ENCODE data around the gene SDF4. TPM values are rescaled to one million over a fixed set of nuclear protein-coding genes. Genes with fewer than 3 reads are reported as not detected.

Gene SDF4
- total and polyA plus RNA-seq, 2 of the 8 experiments (the other 6 are each of a cell fraction or from before 2014, with no cell fraction given), result 45.5 to 75.6 TPM

DNA sequence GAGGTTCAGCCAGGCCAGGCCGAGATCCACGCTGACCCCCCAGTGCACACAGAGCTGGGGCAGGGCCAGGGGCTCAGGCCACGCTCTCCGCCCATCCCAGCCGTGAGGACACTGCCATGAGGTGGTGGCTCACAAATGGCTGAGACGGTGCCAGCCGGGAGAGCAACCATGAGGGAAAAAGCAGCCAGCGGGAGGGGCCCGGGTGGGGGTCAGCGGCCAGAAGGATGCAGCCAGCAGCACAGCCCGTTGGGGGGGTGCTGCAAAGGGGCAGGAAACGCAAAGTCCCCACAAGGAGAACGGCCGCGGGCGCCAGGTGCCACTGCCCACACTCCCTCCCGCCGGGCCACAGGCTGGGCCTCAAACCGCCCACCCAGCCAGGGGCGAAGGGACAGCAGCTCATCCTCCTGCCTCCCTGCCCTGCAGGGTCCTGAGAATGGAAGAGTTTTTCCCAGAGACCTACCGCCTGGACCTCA lies 49.8 kb downstream of the SDF4 start:
- Histone ChIP-seq H2AFZ (ENCODE audit: low read length) (no peak overlapping the region), H4K5ac (ENCODE audit: insufficient read length, low read depth, low read length) (no peak overlapping the region), H3K18ac (ENCODE audit: extremely low read depth, low read length) (no peak overlapping the region; the same call in 1 of the 2 replicates), H3K23ac (ENCODE audit: insufficient read length) (no peak overlapping the region), H3K9me3 (ENCODE audit: insufficient read depth in 2 of 2, low read depth in 1 of 2, low read length in 1 of 2) (no peaks in the 10 kb centered on the region), H2BK12ac (ENCODE audit: low read depth, low read length) (no peak overlapping the region), H3K79me2 (ENCODE audit: control insufficient read depth in 1 of 2, insufficient read depth in 2 of 2, low read length in 2 of 2) (no peaks in the 10 kb centered on the region), H3K14ac (ENCODE audit: insufficient read length) (no peak overlapping the region), H2BK20ac (ENCODE audit: low read length) (no peak overlapping the region), H3K79me1 (ENCODE audit: low read depth, low read length) (no peaks in the 10 kb centered on the region), H3K36me3 (ENCODE audit: control insufficient read depth in 2 of 4, insufficient read depth in 4 of 4, low read length in 3 of 4) (no peaks in the 10 kb centered on the region), H3K4me2 (ENCODE audit: insufficient read depth in 1 of 2, low read depth in 2 of 2, low read length in 2 of 2) (no peak overlapping the region), H2AK5ac (ENCODE audit: low read depth, low read length) (no peak overlapping the region), H4K20me1 (replicated peaks in 1 of 2; ENCODE audit: control insufficient read depth in 1 of 2, insufficient read depth in 2 of 2, low read length in 2 of 2) (peaks cover 0 to 4% of the 10 kb centered on the region in 2 experiments), H3K56ac (replicated peaks; ENCODE audit: insufficient read length, low read depth, low read length) (no peak overlapping the region), H4K8ac (ENCODE audit: extremely low read depth, insufficient read depth, low read length) (no peak overlapping the region; the same call in 1 of the 2 replicates), H3K4me3 (ENCODE audit: extremely low read depth in 1 of 4, insufficient read depth in 2 of 4, low read depth in 3 of 4, low read length in 4 of 4) (no peak overlapping the region), H3K27me3 (replicated peaks in 1 of 4; ENCODE audit: control insufficient read depth in 3 of 4, extremely low read depth in 1 of 4, insufficient read depth in 3 of 4, low read length in 3 of 4) (peaks cover 0 to 1% (median 0%) of the 10 kb centered on the region in 4 experiments; a peak in 1 of 7 replicates), H2BK120ac (replicated peaks; ENCODE audit: low read depth, low read length) (no peak overlapping the region), H2BK5ac (ENCODE audit: low read depth, low read length) (no peak overlapping the region), H2BK15ac (ENCODE audit: low read length) (no peak overlapping the region), H4K91ac (replicated peaks; ENCODE audit: insufficient read length, low read length) (no peak overlapping the region), H3K27ac (ENCODE audit: low read depth, low read length) (no peak overlapping the region), H3K9ac (replicated peaks in 1 of 4; ENCODE audit: extremely low read depth in 1 of 4, low read depth in 3 of 4, low read length in 3 of 4) (no peak overlapping the region), H3K4me1 (replicated peaks in 1 of 4; ENCODE audit: control insufficient read depth in 3 of 4, insufficient read depth in 4 of 4, low read length in 3 of 4) (peaks cover 0 to 2% (median 1%) of the 10 kb centered on the region in 4 experiments; a peak in 6 of 7 replicates), H3K23me2 (ENCODE audit: low read depth, low read length) (peaks cover under 1% of the 10 kb centered on the region; the same call in 1 of the 2 replicates), H3K4ac (replicated peaks; ENCODE audit: insufficient read length, low read depth, low read length) (no peak overlapping the region)
- peak in 1 of 2 experiments; percentile 43 for DNase-seq (ENCODE audit: low read depth in 1 of 2, low spot score in 2 of 2)
- 90% methylated on average over 16 of the region's 21 CpGs; no CpG with 5 or more reads in 1 of the 2 experiments for WGBS, 2 experiments (ENCODE audit: extremely low coverage in 1 of 2, insufficient coverage in 1 of 2, insufficient read length in 1 of 2, insufficient replicate concordance in 2 of 2, low coverage in 1 of 2, low lambda C conversion rate in 2 of 2, missing lambda C conversion rate in 1 of 2)
- ChIA-PET POLR2A (ENCODE audit: partially characterized antibody) (interaction anchor here (1.0 to 1.3 kb wide), 2 partner anchors 12 to 17 kb away, joined by 3 to 4 read pairs; no protein-coding TSS in a partner anchor), CTCF (ENCODE audit: partially characterized antibody) (no interaction called here)
- FAIRE-seq, result no peak
- TF ChIP-seq RBBP5 (IDR thresholded peaks at IDR 0.05; ENCODE audit: borderline replicate concordance, low read depth, low read length) (no peak), RAD21 (IDR thresholded peaks at IDR 0.05 in 1 of 2, conservative IDR thresholded peaks at IDR 0.05 in 1 of 2; ENCODE audit: low read depth in 2 of 2, low read length in 2 of 2) (no peak), SIRT6 (IDR thresholded peaks at IDR 0.05; ENCODE audit: low read length) (no peak), TAF7 (optimal IDR thresholded peaks at IDR 0.05; ENCODE audit: borderline replicate concordance, low read depth, low read length) (no peak), EP300 (IDR thresholded peaks at IDR 0.05; ENCODE audit: borderline replicate concordance in 1 of 2, low read depth in 2 of 2, low read length in 2 of 2) (no peak), CHD2 (IDR thresholded peaks at IDR 0.05; ENCODE audit: low read length) (no peak), YY1 (IDR thresholded peaks at IDR 0.05; ENCODE audit: low read depth, low read length) (no peak), KDM4A (IDR thresholded peaks at IDR 0.05; ENCODE audit: low read depth, low read length, severe bottlenecking) (no peak), JUN (IDR thresholded peaks at IDR 0.05; ENCODE audit: low read depth, low read length) (no peak), SIX5 (IDR thresholded peaks at IDR 0.05; ENCODE audit: low read depth, low read length) (no peak), TBP (IDR thresholded peaks at IDR 0.05; ENCODE audit: low read depth, low read length) (no peak), TEAD4 (IDR thresholded peaks at IDR 0.05; ENCODE audit: low read depth, low read length) (no peak)
- TF ChIP-seq, protein P1, sequence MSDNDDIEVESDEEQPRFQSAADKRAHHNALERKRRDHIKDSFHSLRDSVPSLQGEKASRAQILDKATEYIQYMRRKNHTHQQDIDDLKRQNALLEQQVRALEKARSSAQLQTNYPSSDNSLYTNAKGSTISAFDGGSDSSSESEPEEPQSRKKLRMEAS (IDR thresholded peaks at IDR 0.05), result no peak

Measured in H1 (cell line).